HTR-8/SVneo (cell line): Measurements from ENCODE around the gene AKTIP.
A peak's percentile ranks its signal among the peaks of the same experiment; 100 is the strongest.
"Not testable (repeated sequence)": the region's sequence is repeated elsewhere in the genome, so short reads cannot be mapped to it uniquely, and the experiment has no call there.

Source experiments
- DNase-seq: peaks from one replicate; pipeline ENCODE4 v3.0.0; 2011; ENCODE audit warnings: low spot score, mixed read lengths; ENCODE audit not compliant: insufficient read length
- FAIRE-seq: peaks from 2 replicates; lab custom pipeline; 2011; peaks lifted over from hg19 to GRCh38; lab: Jason Lieb, UNC

AKTIP gene

GRCh38 chr16:53518550-53519416 is 15.8 kb upstream of the AKTIP start:
- DNase-seq (peak; percentile 45), FAIRE-seq (no peak)

- DNase-seq (no peak), FAIRE-seq (no peak)
Measured at GRCh38 chr16:53517851-53518250, 14.8 kb upstream of the AKTIP start.

DNA sequence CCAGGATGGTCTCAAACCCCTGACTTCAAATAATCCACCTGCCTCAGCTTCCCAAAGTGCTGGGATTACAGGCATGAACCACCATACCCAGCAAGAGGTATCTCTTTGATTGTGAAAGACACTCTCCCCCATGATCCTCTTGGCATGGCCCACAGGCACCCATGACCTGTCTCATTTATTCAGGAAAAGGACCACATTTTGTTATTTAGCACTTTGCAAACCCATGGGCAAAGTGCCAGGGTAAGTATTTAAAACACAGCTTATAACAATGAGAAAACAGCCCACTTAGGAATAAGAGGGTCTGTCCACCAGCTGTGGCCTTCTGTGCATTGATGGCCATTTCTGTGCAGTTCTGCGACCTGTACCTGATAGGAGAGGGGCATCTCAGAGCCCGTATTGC is 12.8 kb upstream of the AKTIP start:
- no peak for FAIRE-seq
- DNase-seq, result no peak

DNA sequence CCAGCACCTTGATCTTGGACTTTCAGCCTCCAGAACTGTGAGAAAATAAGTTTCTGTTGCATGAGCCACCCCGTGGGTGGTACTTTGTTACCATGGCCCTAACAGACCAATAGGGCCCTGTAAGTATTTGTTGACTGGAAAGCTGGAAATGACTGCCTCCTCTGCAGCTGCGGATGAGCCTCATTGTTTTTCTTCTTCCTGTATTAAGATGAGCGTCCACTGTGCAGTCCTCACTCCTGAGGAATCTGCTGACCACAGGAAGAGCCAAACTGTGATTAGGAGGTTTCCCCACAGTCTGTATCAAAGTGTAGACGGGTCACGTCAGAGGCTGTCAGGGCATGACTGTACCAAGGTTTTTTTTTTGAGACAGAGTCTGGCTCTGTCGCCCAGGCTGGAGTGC is 12.2 kb upstream of the AKTIP start:
- FAIRE-seq (no peak), DNase-seq (no peak)

- DNase-seq, FAIRE-seq: not testable (repeated sequence)
Measured at GRCh38 chr16:53512795-53513194, 9.8 kb upstream of the AKTIP start.

- no peak for FAIRE-seq
- DNase-seq, result no peak
Measured at GRCh38 chr16:53511403-53512280, 8.6 kb upstream of the AKTIP start.

DNA sequence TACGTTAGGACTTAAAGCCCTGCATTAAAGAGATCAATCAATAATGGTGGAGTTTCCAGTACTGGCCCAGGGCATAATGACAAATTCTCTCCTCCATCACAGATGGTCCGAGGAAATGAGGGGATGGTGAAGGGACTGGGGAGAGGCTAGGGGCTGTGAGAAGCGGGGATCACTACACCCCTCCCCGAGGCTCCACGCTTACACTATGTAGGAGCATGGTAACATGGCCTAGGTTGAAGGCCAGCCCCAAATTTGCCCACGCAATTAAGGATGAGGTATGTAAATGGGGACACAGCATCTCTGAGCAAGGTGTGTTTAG is 8.0 kb upstream of the AKTIP start:
- FAIRE-seq (no peak), DNase-seq (no peak)

DNA sequence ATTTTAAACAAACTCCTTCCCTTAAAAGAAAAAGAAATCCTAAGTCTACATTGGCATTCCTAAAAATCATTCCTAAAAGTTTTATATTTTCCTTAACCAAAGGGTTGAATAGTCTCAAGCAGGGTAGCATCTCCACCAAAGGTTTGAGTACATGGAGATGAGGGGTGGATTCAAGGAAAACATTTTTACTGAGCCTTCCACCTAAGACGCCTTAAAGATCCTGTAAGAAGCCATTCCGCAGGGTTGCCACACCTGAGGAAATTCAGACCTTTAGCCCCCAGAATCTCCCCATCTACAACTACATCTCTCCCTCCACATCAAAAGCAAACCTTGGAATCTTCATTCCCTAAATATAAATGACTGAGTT is 7.7 kb upstream of the AKTIP start:
- no peak for DNase-seq
- FAIRE-seq, result no peak

DNA sequence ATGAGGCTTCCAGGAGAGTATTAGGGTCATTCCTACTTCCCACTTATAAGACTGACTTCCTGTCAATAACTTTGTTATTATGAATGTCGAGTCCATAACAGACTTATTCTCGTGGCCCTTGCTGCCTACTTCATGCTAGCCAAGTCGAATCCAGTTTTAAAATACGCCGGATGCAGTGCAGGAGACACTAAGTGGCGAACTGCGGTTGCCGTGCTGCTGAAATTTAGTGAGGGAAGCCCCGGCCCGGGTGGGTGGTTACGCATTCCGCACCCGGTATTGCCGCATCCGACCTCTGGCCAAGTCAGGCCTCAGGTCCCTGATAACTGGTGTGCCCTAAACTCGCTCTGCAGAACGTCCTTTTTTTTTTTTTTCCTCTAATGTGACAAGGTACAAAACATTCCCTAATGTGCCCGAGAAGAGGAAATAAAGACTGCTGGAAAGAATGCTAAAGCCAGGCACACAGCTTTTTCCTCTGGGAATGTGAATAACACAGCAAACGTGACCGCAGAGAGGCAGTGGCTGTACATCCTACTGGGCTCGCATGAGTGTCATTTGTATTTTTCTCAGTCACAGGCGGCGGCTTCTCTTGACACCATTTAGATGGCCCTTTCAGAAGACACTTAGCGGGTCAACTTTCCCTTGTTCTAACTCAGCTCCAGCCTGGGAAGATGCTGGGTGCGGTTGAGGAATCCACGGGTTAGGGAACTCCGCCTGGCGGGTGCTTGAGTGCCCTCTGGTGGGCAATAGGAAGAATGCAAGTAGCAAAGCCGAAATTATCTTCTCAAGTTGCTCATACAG is 7.1 kb upstream of the AKTIP start:
- DNase-seq (peak; percentile 74), FAIRE-seq (no peak)

GRCh38 chr16:53507464-53508179 is 4.6 kb upstream of the AKTIP start:
- FAIRE-seq (no peak), DNase-seq (no peak)

- no peak for FAIRE-seq
Measured at GRCh38 chr16:53506254-53506653, 3.2 kb upstream of the AKTIP start.

DNA sequence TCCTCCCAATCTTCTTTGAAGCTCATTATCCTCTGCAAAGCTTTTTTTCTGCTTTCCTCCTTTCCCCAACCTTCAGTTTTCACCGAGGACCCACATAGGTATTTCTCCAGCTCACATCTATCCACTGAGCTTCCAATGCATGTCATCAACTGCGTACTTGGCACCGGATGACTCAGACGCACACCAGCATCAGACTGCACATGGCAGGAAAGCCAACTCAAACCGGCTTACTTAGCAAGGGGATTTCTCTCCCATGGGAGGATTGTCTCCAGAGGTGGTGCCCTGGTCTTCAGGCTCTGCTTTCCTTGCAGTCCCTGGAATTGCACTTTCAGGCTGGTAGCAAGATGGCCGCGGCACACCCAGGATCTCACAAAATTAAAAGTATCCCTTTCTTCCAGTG is 1.7 kb upstream of the AKTIP start:
- FAIRE-seq, result no peak
- no peak for DNase-seq

More at GRCh38 chr16:53506254-53506653, 3.2 kb upstream of the AKTIP start:
- no peak for DNase-seq

GRCh38 chr16:53503991-53504663 is 1.1 kb upstream of the AKTIP start:
- DNase-seq (no peak), FAIRE-seq (no peak)

DNA sequence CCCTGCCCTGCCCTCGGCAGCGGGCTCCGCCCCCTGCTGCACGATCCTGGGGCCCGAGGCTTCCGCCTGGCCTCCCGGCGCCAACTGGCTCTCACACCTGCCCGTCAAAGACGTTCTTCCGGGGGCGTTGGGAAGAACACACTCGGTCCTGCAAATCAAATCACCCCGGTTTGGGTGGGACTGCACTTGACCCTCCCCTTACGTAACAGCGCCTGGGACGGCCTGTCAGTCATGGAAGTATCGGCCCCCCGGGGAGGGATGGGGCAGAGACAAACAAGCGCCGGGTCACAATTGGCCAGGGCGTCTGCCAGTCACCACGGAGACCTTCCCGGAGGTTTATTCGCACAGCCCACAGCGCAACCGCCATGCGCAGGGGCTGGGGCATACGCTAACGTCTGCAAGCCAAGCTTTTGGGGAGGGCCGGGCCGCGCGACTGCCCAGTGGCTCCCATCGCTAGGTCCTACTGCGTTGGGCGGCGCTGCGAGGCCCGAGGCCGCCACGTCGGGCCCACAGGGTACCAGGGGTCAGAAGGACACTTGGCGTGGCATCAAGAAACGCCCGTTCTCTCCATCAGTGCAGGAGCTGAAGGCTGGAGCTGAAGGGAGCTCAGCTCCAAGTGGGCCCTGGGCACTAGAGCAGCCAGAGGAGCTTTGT is 388 bp upstream of the AKTIP start:
- peak; percentile 98 for FAIRE-seq
- DNase-seq, result peak; percentile 99

DNA sequence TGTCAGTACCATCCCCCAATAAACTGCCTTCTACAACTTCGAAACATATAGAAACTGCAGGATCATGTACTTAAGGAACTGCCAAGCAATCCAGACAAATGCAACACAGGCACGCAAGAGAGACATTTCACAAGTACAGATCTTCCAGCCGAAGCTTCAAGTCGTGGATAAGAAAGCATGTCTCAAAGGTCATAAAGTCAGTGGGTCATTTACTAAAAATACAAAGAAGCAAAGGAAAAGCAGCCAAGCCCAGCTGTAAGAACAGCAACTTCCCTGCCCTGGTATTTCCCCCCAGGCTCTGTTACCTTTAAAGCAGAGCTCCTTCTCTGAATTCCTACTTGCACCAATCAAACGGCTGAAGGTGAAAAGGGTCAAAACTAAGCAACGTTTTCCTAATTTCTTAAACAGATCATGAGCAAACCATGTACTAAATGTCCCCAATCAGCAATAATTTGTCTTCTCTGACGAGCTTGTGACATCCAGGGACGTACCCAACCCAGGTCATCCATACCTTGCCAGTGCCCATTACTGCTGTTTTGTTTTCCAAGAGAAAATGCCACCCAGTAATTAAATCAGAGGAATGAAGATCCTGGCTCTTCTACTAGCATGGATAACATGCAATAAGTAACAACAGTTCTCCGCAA is 1.7 kb downstream of the AKTIP start:
- no peak for DNase-seq
- no peak for FAIRE-seq

DNA sequence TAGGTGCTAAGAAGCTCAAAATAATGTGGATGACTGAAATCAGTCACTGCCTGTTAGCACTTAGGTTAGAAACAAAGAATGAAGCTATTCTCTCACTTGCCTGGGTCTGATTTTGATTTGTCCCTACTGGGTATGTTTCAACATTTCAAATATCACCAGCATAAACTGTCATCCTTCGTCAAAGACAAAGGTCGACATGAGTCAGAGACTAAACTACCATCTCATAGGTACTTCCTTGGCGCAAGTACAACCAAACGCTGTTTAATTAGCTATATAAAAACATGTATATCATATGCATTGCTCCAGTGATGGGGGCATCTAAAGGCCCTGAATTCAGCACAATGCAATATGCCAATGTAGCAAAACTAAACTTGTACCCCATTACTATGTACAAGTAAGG is 4.0 kb downstream of the AKTIP start:
- no peak for FAIRE-seq
- no peak for DNase-seq

DNA sequence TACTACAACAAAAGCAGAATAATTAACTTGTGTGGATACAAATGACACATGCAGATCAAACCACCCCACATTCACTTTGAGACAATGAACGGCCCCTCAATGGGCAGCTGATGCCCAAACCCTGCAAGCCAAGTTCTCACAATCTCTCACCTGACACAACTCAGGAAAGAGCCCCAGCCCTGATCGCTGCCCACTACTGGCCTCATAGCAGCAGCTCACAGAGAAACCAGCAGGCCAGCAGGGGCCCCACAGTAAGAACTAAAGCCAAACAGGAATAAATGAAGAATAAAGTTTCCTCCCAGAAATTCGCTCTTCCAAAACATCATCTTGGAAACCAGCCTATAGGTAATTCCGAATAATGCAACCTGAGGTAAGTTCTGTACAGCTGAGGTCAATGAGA is 7.7 kb downstream of the AKTIP start:
- no peak for DNase-seq
- no peak for FAIRE-seq

- FAIRE-seq (no peak), DNase-seq (no peak)
Measured at GRCh38 chr16:53494636-53495035, 8.4 kb downstream of the AKTIP start.

GRCh38 chr16:53492503-53492902 is 10.5 kb downstream of the AKTIP start:
- DNase-seq (no peak), FAIRE-seq (no peak)
